Stimulated activated CD4-positive, alpha-beta T cell treated with anti-CD3 and anti-CD28 coated beads, Interleukin-4, amount 100 ng/mL, for 24 hours (primary cell): ENCODE data around the gene L3MBTL3.

Source experiments
- DNase-seq: peaks from one replicate; pipeline ENCODE4 v3.0.0-alpha.2; 2020

The L3MBTL3 gene

GRCh38 chr6:130018292-130018743, at the start of gene L3MBTL3:
TSS of gene L3MBTL3 (plus strand) at chr6:130018581. CDS start at chr6:130042700, 24,119 bp downstream.
- DNase-seq = peak; percentile 89

- DNase-seq = no peak
Observed at GRCh38 chr6:129969064-129969463, 49.3 kb upstream of the L3MBTL3 start.

- no peak for DNase-seq
Observed at GRCh38 chr6:129976110-129976509, 42.3 kb upstream of the L3MBTL3 start.

GRCh38 chr6:129978148-129978916, 40.0 kb upstream of the L3MBTL3 start:
- DNase-seq = no peak

GRCh38 chr6:129980821-129981220, 37.6 kb upstream of the L3MBTL3 start:
- DNase-seq = no peak

GRCh38 chr6:129981598-129981997, 36.8 kb upstream of the L3MBTL3 start:
- no peak for DNase-seq

- no peak for DNase-seq
Observed at GRCh38 chr6:129989396-129989795, 29.0 kb upstream of the L3MBTL3 start.

GRCh38 chr6:129992881-129993280, 25.5 kb upstream of the L3MBTL3 start:
- DNase-seq = no peak

- DNase-seq = no peak
Observed at GRCh38 chr6:129994410-129994809, 24.0 kb upstream of the L3MBTL3 start.

GRCh38 chr6:129996387-129996786, 22.0 kb upstream of the L3MBTL3 start:
- DNase-seq = no peak

GRCh38 chr6:130000526-130001421, 17.6 kb upstream of the L3MBTL3 start:
- DNase-seq = no peak

- DNase-seq = no peak
Observed at GRCh38 chr6:130008236-130008873, 10.0 kb upstream of the L3MBTL3 start.

- DNase-seq = no peak
Observed at GRCh38 chr6:130009146-130009545, 9.2 kb upstream of the L3MBTL3 start.

- no peak for DNase-seq
Observed at GRCh38 chr6:130010387-130010786, 8.0 kb upstream of the L3MBTL3 start.

- no peak for DNase-seq
Observed at GRCh38 chr6:130012728-130013127, 5.7 kb upstream of the L3MBTL3 start.

GRCh38 chr6:130018744-130019325, 454 bp downstream of the L3MBTL3 start:
- DNase-seq = peak; percentile 28

- DNase-seq = peak; percentile 27
Observed at GRCh38 chr6:130019326-130020072, 1.1 kb downstream of the L3MBTL3 start.

GRCh38 chr6:130020073-130020906, 1.9 kb downstream of the L3MBTL3 start:
- DNase-seq = peak; percentile 30

GRCh38 chr6:130020907-130021629, 2.7 kb downstream of the L3MBTL3 start:
- peak; percentile 83 for DNase-seq

GRCh38 chr6:130026859-130027258, 8.5 kb downstream of the L3MBTL3 start:
- no peak for DNase-seq
